Urinary bladder (tissue), 4 donors: ENCODE measurements around the gene CAB39. TPM values are rescaled to one million over a fixed set of nuclear protein-coding genes. Genes with fewer than 3 reads are reported as not detected.
"Not testable (repeated sequence)": the region's sequence is repeated elsewhere in the genome, so short reads cannot be mapped to it uniquely, and the experiment has no call there.

ENCODE experiments used
- DNase-seq: peaks from one replicate; pipeline ENCODE4 v3.0.0-alpha.2; 2015; ENCODE audit errors: extremely low spot score
- H3K27ac ChIP-seq: one replicate; pipeline ENCODE4 v1.5.1; 2013; ENCODE audit warnings: low read depth, mild to moderate bottlenecking, moderate library complexity
- H3K36me3 ChIP-seq: one replicate; pipeline ENCODE4 v1.6.1; 2013; ENCODE audit warnings: mild to moderate bottlenecking, moderate library complexity; ENCODE audit not compliant: insufficient read depth
- H3K4me1 ChIP-seq: one replicate; pipeline ENCODE4 v1.6.1; 2013; ENCODE audit warnings: mild to moderate bottlenecking, moderate library complexity; ENCODE audit not compliant: insufficient read depth
- H3K4me3 ChIP-seq: one replicate; pipeline ENCODE4 v1.5.1; 2013; ENCODE audit warnings: low read depth, low read length
- WGBS: extraction: QIAGEN DNeasy Blood & Tissue Kit; methylation state at CpG from one replicate; pipeline ENCODE4 v1.1.7; 2013; 5-methylcytosine and 5-hydroxymethylcytosine counted together
- polyA plus RNA-seq: library from polyadenylated mRNA; stranded (reverse); fragments of 200-250 nt; gene quantifications from one replicate; pipeline ENCODE4 v1.2.3, GENCODE V29; 2013
- total RNA-seq: library from RNA; depleted of rRNA; stranded (reverse); fragments of >200 nt; gene quantifications from one replicate; pipeline ENCODE4 v1.2.3, GENCODE V29; 2014
- donor health status: healthy with polysubstance abuse.
- donor health status: healthy.

Gene CAB39
- total and polyA plus RNA-seq, 2 donors: 42.9 to 90.5 TPM

DNA sequence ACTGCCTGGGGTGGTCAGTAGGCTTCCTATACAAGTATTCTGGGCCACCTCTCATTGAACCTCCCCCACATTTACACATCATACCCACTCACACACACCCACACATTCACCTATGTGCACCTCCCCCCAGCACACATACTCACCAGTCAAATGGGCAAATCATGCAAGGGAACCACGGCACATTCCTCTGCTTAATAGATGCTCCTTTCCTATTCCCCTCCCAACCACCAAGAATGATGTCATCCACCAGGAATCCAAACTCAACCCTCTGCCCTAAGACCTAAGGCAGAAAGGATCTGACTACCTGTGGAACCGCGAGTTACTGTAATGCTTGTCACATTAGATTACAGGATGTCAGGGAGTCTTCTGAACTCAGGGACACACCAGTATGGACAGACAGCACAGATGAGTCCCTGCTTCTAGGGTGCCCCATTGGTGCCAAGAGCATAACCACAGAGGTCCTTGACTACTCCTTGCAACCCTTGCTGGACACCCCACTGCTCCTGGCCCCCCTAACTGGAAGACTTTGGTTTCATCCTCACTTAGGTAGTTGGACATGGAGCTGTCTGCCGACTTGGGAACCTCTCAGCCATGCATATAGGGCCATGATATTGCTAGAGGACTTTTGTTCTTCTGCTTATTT, 21.5 kb upstream of the CAB39 start:
- 78% methylated on average over 4 of the region's 4 CpGs for WGBS
- no peak overlapping the region for H3K27ac ChIP-seq
- no peak for DNase-seq
- H3K4me1 ChIP-seq: no peaks in the 10 kb centered on the region
- no peaks in the 10 kb centered on the region for H3K36me3 ChIP-seq
- H3K4me3 ChIP-seq: no peak overlapping the region

- no peak for DNase-seq
- no peaks in the 10 kb centered on the region for H3K36me3 ChIP-seq
- H3K27ac ChIP-seq: no peak overlapping the region
- WGBS: 85% methylated on average over 2 of the region's 2 CpGs
- H3K4me3 ChIP-seq: no peak overlapping the region
- no peaks in the 10 kb centered on the region for H3K4me1 ChIP-seq
Measured at GRCh38 chr2:230692760-230693159, 19.9 kb upstream of the CAB39 start.

GRCh38 chr2:230693411-230693810, 19.2 kb upstream of the CAB39 start:
- H3K36me3 ChIP-seq: no peaks in the 10 kb centered on the region
- no peaks in the 10 kb centered on the region for H3K4me1 ChIP-seq
- DNase-seq: no peak
- H3K4me3 ChIP-seq: no peak overlapping the region
- no peak overlapping the region for H3K27ac ChIP-seq
- 96% methylated on average over 6 of the region's 6 CpGs for WGBS

GRCh38 chr2:230694241-230694640, 18.4 kb upstream of the CAB39 start:
- Histone ChIP-seq H3K4me1 (no peaks in the 10 kb centered on the region), H3K4me3 (no peak overlapping the region), H3K27ac (no peak overlapping the region), H3K36me3 (no peaks in the 10 kb centered on the region)
- 92% methylated on average over 3 of the region's 3 CpGs for WGBS
- no peak for DNase-seq

DNA sequence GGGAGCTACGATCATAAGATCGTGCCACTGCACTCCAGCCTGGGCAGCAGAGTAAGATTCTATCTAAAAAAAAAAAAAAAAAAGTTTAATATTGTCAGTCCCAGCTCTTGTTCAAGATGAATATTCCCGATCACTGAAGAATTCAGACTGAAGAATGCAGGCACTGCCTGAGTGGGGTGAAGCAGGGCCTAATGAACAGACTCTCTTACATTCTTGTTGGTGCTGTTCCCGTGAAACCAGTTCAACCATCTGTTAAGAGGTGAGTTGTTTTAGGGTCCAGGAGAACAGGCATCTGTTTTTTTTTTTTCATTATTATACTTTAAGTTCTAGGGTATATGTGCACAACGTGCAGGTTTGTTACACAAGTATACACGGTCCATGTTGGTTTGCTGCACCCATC, 17.1 kb upstream of the CAB39 start:
- DNase-seq: no peak
- no peaks in the 10 kb centered on the region for H3K36me3 ChIP-seq
- no peak overlapping the region for H3K4me3 ChIP-seq
- no peaks in the 10 kb centered on the region for H3K4me1 ChIP-seq
- WGBS: 89% methylated on average over 6 of the region's 6 CpGs
- H3K27ac ChIP-seq: no peak overlapping the region

DNA sequence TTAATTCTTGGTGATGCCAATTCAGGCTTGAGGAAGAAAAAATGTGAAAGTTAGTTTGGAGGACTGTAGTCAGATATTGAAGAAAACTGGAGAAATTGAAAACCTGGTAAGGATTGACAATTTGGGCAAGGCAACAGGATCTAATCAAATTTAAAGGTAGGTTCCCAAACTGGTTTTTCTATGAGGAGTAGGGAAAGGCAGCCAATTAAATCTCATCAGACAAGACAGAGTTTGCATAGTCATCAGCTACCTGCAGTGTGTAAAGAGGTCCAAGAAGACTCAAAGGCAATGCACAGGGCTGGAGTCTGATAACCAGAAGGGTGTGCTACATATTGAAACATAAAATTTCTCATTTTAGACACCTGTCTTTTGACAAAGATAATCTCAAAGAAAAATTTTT, 16.0 kb upstream of the CAB39 start:
- Histone ChIP-seq H3K36me3 (no peaks in the 10 kb centered on the region), H3K4me1 (no peaks in the 10 kb centered on the region), H3K4me3 (no peak overlapping the region), H3K27ac (no peak overlapping the region)
- DNase-seq: no peak

DNA sequence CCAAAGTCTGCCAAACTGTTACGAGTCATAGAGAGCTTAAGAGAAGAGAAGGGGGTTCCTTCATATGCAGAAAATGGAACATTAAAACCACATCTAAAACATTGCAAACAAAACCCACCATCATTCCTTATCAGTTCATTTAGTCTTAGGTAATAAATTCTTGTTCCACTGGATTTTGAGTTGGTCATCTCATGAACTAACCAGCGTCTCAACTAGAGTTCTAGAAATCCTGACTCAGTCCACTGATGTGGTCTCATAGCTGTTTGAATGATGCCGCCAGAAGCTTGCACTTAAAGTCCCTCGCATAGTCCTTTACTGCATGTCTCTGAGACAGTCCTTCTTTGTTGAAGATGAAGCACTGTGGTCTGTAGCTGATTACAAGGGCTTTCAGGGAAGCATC, 15.0 kb upstream of the CAB39 start:
- no peaks in the 10 kb centered on the region for H3K36me3 ChIP-seq
- H3K27ac ChIP-seq: no peak overlapping the region
- no peak overlapping the region for H3K4me3 ChIP-seq
- no peaks in the 10 kb centered on the region for H3K4me1 ChIP-seq
- DNase-seq: no peak
- WGBS: 75% methylated on average over 4 of the region's 4 CpGs

DNA sequence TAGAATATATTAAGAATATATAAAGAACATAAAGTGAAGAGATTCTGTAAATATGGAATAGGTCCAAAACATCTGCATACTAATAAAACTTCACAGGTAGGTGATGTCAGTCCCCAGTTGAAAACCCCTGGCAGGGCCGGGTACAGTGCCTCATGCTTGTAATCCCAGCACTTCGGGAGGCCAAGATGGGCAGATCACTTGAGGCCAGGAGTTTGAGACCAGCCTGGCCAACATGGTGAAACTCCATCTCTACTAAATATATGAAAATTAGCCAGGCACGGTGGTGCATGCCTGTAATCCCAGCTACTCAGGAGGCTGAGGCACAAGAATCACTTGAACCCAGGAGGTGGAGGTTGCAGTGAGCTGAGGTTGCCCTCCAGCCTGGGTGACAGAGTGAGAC, 13.9 kb upstream of the CAB39 start:
- 82% methylated on average over 3 of the region's 3 CpGs for WGBS
- H3K36me3 ChIP-seq, H3K4me1 ChIP-seq, H3K27ac ChIP-seq, DNase-seq, H3K4me3 ChIP-seq: not testable (repeated sequence)

DNA sequence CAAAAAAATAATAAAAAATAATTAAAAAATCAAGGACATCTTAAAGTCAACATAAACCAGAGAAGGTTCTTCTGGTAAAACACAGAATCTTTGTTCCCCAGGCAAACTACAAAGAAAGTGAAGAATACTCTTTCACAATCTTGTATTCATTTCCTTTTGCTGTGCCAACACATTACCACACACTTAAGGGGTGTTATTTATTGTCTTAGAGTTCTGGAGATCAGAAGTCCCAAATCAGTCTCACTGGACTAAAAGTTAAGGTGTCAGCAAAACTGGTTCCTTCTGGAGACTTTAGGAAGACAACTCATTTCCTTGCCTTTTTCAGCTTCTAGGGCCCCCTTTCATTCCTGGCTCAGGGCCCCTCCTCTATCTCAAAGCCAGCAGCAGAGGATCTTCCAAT, 12.2 kb upstream of the CAB39 start:
- H3K36me3 ChIP-seq: no peaks in the 10 kb centered on the region
- H3K4me3 ChIP-seq: no peak overlapping the region
- no peak for DNase-seq
- no peaks in the 10 kb centered on the region for H3K4me1 ChIP-seq
- no peak overlapping the region for H3K27ac ChIP-seq

DNA sequence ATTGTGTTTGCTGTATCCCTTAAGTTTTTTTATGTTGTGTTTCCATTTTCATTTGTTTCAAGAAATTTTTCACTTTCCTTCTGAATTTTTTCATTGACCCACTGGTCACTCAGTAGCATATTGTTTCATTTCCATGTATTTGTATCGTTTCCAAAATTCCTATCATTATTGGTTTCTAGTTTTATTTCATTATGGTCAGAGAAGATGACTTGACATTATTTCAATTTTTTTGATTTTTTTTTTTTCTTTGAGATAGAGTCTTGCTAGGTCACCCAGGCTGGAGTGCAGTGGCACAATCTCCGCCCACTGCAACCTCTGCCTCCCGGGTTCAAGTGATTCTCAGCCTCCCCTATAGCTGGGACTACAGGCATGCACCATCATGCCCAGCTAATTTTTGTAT, 11.3 kb upstream of the CAB39 start:
- 91% methylated on average over 3 of the region's 3 CpGs for WGBS
- Histone ChIP-seq H3K36me3 (no peaks in the 10 kb centered on the region), H3K27ac (no peak overlapping the region)

GRCh38 chr2:230702457-230702856, 10.2 kb upstream of the CAB39 start:
- not testable (repeated sequence) for H3K36me3 ChIP-seq, DNase-seq, H3K4me3 ChIP-seq, H3K4me1 ChIP-seq, H3K27ac ChIP-seq
- WGBS: 95% methylated on average over 4 of the region's 4 CpGs

More for the DNA sequence above, 11.3 kb upstream of the CAB39 start:
- Histone ChIP-seq H3K4me1 (no peaks in the 10 kb centered on the region), H3K4me3 (no peak overlapping the region)
- DNase-seq: no peak

DNA sequence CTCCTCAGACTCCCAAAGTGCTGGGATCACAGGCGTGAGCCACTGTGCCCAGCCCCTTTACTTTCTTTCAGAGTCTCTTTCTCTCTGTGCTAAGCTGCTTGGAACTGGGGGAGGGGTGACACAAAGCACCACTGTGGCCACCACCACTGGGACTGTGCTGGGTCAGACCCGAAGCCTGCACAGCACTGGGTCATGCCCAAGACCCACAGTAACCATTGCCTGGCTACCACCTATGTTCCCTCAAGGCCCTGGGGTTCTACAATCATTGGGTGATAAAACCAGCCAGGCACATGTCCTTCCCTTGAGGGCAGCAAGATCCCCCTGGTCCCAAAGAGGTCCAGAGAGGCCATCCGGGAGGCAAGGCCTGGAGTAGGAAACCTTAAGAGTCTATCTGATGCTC, 9.1 kb upstream of the CAB39 start:
- Histone ChIP-seq H3K27ac (no peak overlapping the region), H3K4me1 (no peaks in the 10 kb centered on the region), H3K4me3 (no peak overlapping the region), H3K36me3 (no peaks in the 10 kb centered on the region)
- 84% methylated on average over 3 of the region's 3 CpGs for WGBS
- no peak for DNase-seq

DNA sequence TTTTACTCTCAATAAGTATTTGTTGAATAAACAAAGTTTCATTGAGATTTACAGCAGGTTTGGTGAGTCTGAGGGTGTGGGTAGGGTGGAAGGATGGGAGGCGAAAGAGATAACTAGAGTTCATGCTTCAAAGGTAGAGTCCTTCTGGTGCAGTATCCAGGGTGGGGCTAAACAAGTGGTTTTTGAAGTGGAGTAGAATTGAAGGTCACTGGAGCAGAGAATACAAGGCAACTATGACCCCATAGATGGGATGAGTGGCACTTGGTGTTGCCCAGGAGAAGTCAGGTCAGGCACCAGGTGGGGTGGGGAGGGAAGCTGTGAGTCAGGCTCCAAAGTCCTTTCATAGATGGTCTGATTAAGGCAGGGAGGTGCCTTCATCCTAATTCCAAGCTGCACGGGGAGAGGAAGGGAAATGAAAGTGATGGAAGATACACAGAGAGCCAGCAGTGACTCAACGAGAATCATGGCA, 6.6 kb upstream of the CAB39 start:
- Histone ChIP-seq H3K27ac (no peak overlapping the region), H3K36me3 (no peaks in the 10 kb centered on the region), H3K4me3 (no peak overlapping the region), H3K4me1 (no peaks in the 10 kb centered on the region)
- no peak for DNase-seq
- WGBS: 80% methylated on average over 3 of the region's 3 CpGs

- H3K36me3 ChIP-seq: no peaks in the 10 kb centered on the region
- 77% methylated on average over 8 of the region's 8 CpGs for WGBS
- no peak for DNase-seq
Measured at GRCh38 chr2:230706966-230707365, 5.7 kb upstream of the CAB39 start.

GRCh38 chr2:230708204-230708603, 4.4 kb upstream of the CAB39 start:
- H3K4me1 ChIP-seq: no peaks in the 10 kb centered on the region
- DNase-seq: no peak
- no peak overlapping the region for H3K27ac ChIP-seq
- 70% methylated on average over 7 of the region's 7 CpGs for WGBS
- H3K36me3 ChIP-seq: no peaks in the 10 kb centered on the region
- no peak overlapping the region for H3K4me3 ChIP-seq

More at GRCh38 chr2:230706966-230707365, 5.7 kb upstream of the CAB39 start:
- H3K27ac ChIP-seq: no peak overlapping the region
- H3K4me3 ChIP-seq: no peak overlapping the region
- H3K4me1 ChIP-seq: no peaks in the 10 kb centered on the region
